ENCODE data around the gene GRK2. TPM values are rescaled to one million over a fixed set of nuclear protein-coding genes. Genes with fewer than 3 reads are reported as not detected.

GRK2 gene
- total and polyA plus RNA-seq, 2 donors (not counting 1 experiment from before 2014, with no cell fraction given): 294 to 534 TPM

GRCh38 chr11:67299471-67300191 lies 33.4 kb downstream of the GRK2 start:
- peaks cover 8 to 64% of the 10 kb centered on the region in 2 experiments for H3K36me3 ChIP-seq (replicated peaks in 1 of 2; ENCODE audit: control extremely low read depth in 1 of 2, control insufficient read depth in 1 of 2, extremely low read depth in 1 of 2, insufficient read depth in 2 of 2, low read length in 1 of 2)
- no peak overlapping the region for H3K27ac Mint-ChIP-seq
- no peak overlapping the region for H2AFZ ChIP-seq (ENCODE audit: insufficient read depth, low read depth, low read length, poor library complexity, severe bottlenecking)
- DNase-seq: no peak
- peaks cover 43% of the 10 kb centered on the region for H4K20me1 ChIP-seq (ENCODE audit: control insufficient read depth, insufficient read depth, low read length, poor library complexity, severe bottlenecking)
- peaks cover 7 to 15% (median 15%) of the 10 kb centered on the region in 3 donors for H3K9me3 ChIP-seq (ENCODE audit: control extremely low read depth in 1 of 3, control insufficient read depth in 2 of 3, insufficient read depth in 1 of 3, low read length in 2 of 3)
- H3K4me1 Mint-ChIP-seq: peaks cover 5% of the 10 kb centered on the region
- H3K4me3 Mint-ChIP-seq: no peak overlapping the region
- no peak for ATAC-seq (ENCODE audit: low read depth)
- H3K27me3 Mint-ChIP-seq: no peaks in the 10 kb centered on the region
- no peak overlapping the region for H3K4me3 ChIP-seq (ENCODE audit: control extremely low read depth in 1 of 5, extremely low read depth in 1 of 5, insufficient read depth in 1 of 5, low read depth in 2 of 5, low read length in 4 of 5)
- TF ChIP-seq CTCF (IDR thresholded peaks at IDR 0.05): no peak
- no peak for TF ChIP-seq EZH2 (IDR thresholded peaks at IDR 0.05; ENCODE audit: borderline replicate concordance, insufficient read depth, low read depth, low read length, poor library complexity, severe bottlenecking)
- H3K4me2 ChIP-seq (replicated peaks; ENCODE audit: low read depth, low read length, poor library complexity, severe bottlenecking): no peak overlapping the region
- H3K9me3 Mint-ChIP-seq (ENCODE audit: insufficient read depth): peaks cover 4% of the 10 kb centered on the region
- peaks cover 53% of the 10 kb centered on the region for H3K79me2 ChIP-seq (ENCODE audit: control insufficient read depth, insufficient read depth, low read length)
- POLR2A ChIA-PET: no interaction called here
- no peaks in the 10 kb centered on the region for H3K27me3 ChIP-seq (replicated peaks in 1 of 4; ENCODE audit: control extremely low read depth in 1 of 4, control insufficient read depth in 3 of 4, insufficient read depth in 4 of 4, low read length in 3 of 4)
- H3K27ac ChIP-seq (ENCODE audit: low read length in 2 of 2): no peak overlapping the region
- no peak overlapping the region for H3K9ac ChIP-seq (ENCODE audit: low read length)
- H3K4me1 ChIP-seq (ENCODE audit: control insufficient read depth in 2 of 2, insufficient read depth in 2 of 2, low read length in 2 of 2): peaks cover 3 to 4% of the 10 kb centered on the region in 2 donors
- CTCF ChIA-PET: interaction anchor here (2.9 kb wide), 1 partner anchor 37 kb away, joined by 11 read pairs; no protein-coding TSS in a partner anchor
- intact Hi-C loops (cut with micrococcal nuclease): no loop called here
- 97% methylated on average over 26 of the region's 29 CpGs for WGBS (ENCODE audit: insufficient coverage)

- intact Hi-C loops (cut with micrococcal nuclease): no loop called here
- Mint-ChIP-seq H3K4me3 (no peak overlapping the region), H3K9me3 (ENCODE audit: insufficient read depth) (peaks cover 4% of the 10 kb centered on the region), H3K27ac (no peak overlapping the region), H3K27me3 (no peaks in the 10 kb centered on the region), H3K4me1 (peaks cover 3% of the 10 kb centered on the region)
- CTCF ChIA-PET: interaction anchor here (2.9 kb wide), 1 partner anchor 38 kb away, joined by 11 read pairs; no protein-coding TSS in a partner anchor
- Histone ChIP-seq H4K20me1 (ENCODE audit: control insufficient read depth, insufficient read depth, low read length, poor library complexity, severe bottlenecking) (peaks cover 43% of the 10 kb centered on the region), H3K9me3 (ENCODE audit: control extremely low read depth in 1 of 3, control insufficient read depth in 2 of 3, insufficient read depth in 1 of 3, low read length in 2 of 3) (peaks cover 6 to 13% (median 11%) of the 10 kb centered on the region in 3 donors), H3K4me2 (replicated peaks; ENCODE audit: low read depth, low read length, poor library complexity, severe bottlenecking) (no peak overlapping the region), H3K9ac (ENCODE audit: low read length) (no peak overlapping the region), H3K4me1 (ENCODE audit: control insufficient read depth in 2 of 2, insufficient read depth in 2 of 2, low read length in 2 of 2) (peaks cover 3 to 4% of the 10 kb centered on the region in 2 donors), H2AFZ (ENCODE audit: insufficient read depth, low read depth, low read length, poor library complexity, severe bottlenecking) (no peak overlapping the region), H3K36me3 (replicated peaks in 1 of 2; ENCODE audit: control extremely low read depth in 1 of 2, control insufficient read depth in 1 of 2, extremely low read depth in 1 of 2, insufficient read depth in 2 of 2, low read length in 1 of 2) (peaks cover 8 to 62% of the 10 kb centered on the region in 2 experiments), H3K27ac (ENCODE audit: low read length in 2 of 2) (no peak overlapping the region), H3K79me2 (ENCODE audit: control insufficient read depth, insufficient read depth, low read length) (peaks cover 46% of the 10 kb centered on the region), H3K4me3 (ENCODE audit: control extremely low read depth in 1 of 5, extremely low read depth in 1 of 5, insufficient read depth in 1 of 5, low read depth in 2 of 5, low read length in 4 of 5) (no peak overlapping the region), H3K27me3 (replicated peaks in 1 of 4; ENCODE audit: control extremely low read depth in 1 of 4, control insufficient read depth in 3 of 4, insufficient read depth in 4 of 4, low read length in 3 of 4) (no peaks in the 10 kb centered on the region)
- 96% methylated on average over 13 of the region's 13 CpGs for WGBS (ENCODE audit: insufficient coverage)
- DNase-seq: no peak
- POLR2A ChIA-PET: interaction anchor here (1.3 kb wide), 1 partner anchor 116 kb away, joined by 4 read pairs; no protein-coding TSS in a partner anchor
- TF ChIP-seq EZH2 (IDR thresholded peaks at IDR 0.05; ENCODE audit: borderline replicate concordance, insufficient read depth, low read depth, low read length, poor library complexity, severe bottlenecking) (no peak), CTCF (IDR thresholded peaks at IDR 0.05) (no peak)
- no peak for ATAC-seq (ENCODE audit: low read depth)
These were observed 34.0 kb downstream of the GRK2 start for GRCh38 chr11:67300256-67300755.

Data from B cell (primary cell).